ENCODE data around the gene SPZ1.

Gene SPZ1

DNA sequence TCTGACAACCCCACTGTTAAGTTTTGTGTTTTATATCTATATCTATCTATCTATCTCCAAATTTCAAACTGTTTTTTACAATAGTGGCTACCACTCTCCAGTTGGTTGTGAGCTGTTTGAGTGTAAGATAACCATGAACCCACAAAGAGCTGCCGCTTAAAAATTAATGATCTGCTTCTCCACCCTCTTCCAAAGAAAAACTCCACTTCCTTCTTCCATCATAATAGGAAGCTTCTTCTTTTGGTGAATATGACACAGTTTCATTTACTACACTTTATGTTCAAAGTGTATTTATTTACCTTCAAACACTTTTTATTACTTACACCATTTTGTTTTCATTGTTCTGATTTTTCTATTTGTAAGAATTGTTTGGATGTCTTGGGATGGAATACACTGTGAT is 37.9 kb downstream of the SPZ1 start:
- TF ChIP-seq GATA1 (IDR thresholded peaks at IDR 0.05; ENCODE audit: low read depth, low read length) (no peak), POLR2A (IDR thresholded peaks at IDR 0.05; ENCODE audit: low read length) (no peak)
- no peak for DNase-seq

DNA sequence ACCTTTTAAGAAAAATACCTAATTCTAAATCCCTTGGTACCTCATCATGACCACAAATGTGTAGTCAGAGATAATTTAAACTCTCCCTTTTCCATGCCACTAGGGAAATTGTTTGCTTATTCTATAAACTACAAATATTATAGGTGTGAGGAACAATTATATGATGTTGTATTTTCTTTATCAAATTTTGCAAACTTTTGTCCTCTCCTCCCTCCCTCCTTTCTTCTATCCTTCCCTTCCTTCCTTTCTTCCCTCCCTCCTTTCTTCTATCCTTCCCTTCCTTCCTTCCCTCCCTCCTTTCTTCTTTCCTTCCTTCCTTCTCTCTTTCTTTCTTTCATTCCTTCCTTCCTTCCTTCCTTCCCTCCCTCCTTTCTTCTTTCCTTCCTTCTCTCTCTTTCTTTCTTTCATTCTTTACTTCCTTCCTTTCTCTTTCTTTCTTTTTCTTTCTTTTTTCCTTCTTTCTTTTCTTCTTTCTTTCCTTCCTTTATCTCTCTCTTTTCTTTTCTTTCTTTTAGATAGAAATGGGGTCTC is 41.2 kb downstream of the SPZ1 start:
- DNase-seq, result no peak
- TF ChIP-seq POLR2A (IDR thresholded peaks at IDR 0.05; ENCODE audit: low read length) (no peak), GATA1 (IDR thresholded peaks at IDR 0.05; ENCODE audit: low read depth, low read length) (no peak)

GRCh38 chr5:80364892-80365291 is 45.1 kb downstream of the SPZ1 start:
- DNase-seq, result no peak
- TF ChIP-seq POLR2A (IDR thresholded peaks at IDR 0.05; ENCODE audit: low read length) (no peak), GATA1 (IDR thresholded peaks at IDR 0.05; ENCODE audit: low read depth, low read length) (no peak)

DNA sequence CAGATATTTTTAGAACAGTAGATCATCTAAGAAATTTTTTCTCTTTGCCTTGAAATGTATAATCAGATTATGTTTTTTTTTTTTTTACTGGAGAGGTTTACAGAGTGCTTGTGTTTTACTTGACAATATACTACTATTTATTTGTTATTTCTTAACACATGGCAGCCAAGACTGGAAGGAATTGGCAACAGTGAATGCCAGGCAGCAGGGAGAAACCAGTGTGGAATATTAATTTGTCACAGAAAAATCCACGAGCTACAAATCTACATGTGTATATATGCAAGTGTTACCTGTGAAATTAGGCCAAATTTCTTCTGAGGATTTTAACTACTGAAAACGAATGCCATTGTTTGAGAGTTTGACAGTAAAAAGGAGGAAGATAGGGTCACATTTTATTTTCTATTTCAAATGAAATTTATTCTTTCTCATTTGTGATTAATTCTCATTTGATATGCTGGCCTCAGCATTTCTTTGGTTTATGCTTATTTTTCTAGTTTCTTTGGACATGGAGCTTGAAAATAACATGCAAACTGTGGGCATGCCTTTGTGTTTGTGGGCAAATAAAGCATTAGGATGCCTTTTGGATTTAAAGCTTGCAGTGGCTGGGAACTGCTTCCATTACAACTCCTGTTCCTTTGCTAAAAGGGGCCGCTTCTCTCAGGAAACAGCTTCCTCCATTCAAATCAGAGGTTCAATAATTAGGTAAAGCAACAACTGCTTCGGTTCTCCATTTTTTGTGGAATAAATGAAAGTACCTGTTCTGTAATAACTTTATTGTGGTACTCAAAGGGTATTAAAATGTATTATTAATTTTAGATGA is 49.1 kb downstream of the SPZ1 start:
- DNase-seq, result no peak
- TF ChIP-seq GATA1 (IDR thresholded peaks at IDR 0.05; ENCODE audit: low read depth, low read length), result no peak
- no peak for TF ChIP-seq POLR2A (IDR thresholded peaks at IDR 0.05; ENCODE audit: low read length)

DNA sequence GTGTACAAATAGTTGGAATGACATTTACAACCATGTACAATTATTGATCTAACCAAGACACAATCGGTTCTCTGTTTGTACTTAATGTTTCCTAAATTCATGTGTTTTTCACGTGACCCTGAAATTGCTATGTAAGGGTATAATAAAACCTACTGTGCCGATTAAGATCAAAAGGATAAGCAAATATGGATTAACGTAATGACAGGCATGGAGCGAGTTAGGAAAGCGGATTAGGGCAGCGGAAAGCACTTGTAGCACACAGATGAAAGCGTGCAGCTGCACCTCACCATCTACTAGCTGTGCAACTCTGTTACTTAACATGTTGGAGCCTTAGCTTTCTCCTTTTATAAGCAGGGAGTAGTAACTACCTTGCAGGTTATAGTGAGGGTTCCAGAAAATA is 49.7 kb downstream of the SPZ1 start:
- TF ChIP-seq GATA1 (IDR thresholded peaks at IDR 0.05; ENCODE audit: low read depth, low read length) (no peak), POLR2A (IDR thresholded peaks at IDR 0.05; ENCODE audit: low read length) (no peak)
- DNase-seq, result no peak

GRCh38 chr5:80370390-80370789 is 50.6 kb downstream of the SPZ1 start:
- DNase-seq, result no peak
- TF ChIP-seq POLR2A (IDR thresholded peaks at IDR 0.05; ENCODE audit: low read length), result no peak
- TF ChIP-seq GATA1 (IDR thresholded peaks at IDR 0.05; ENCODE audit: low read depth, low read length), result no peak
